Adrenal gland (tissue), 12 donors: Measurements from ENCODE around the gene IMPDH2. TPM values are rescaled to one million over a fixed set of nuclear protein-coding genes. Genes with fewer than 3 reads are reported as not detected.

Source experiments
- DNase-seq, 7 donors: peaks; one replicate each; pipeline ENCODE4 v3.0.0-alpha.2; 2019 to 2020
- H3K27ac ChIP-seq, 5 donors: fragments of 200-600 bp; sonication (generic) in 4 of 5; 1 replicate in 3 of 5; 2 replicates in 2 of 5; pipeline versions ENCODE4 v1.5.1 to v1.8.0; 2016 to 2020; ENCODE audit warnings: mild to moderate bottlenecking in 1 of 5
- H3K27me3 ChIP-seq: fragments of 200-600 bp; 2 replicates; pipeline ENCODE4 v1.8.0; 2021
- H3K36me3 ChIP-seq, 2 donors: fragments of 200-600 bp; replicated peaks in 1 of 2; 1 replicate in 1 of 2; 2 replicates in 1 of 2; pipeline versions ENCODE4 v1.5.1 to v1.8.0; 2018 to 2022
- H3K4me1 ChIP-seq, 2 donors: fragments of 200-600 bp; replicated peaks in 1 of 2; 1 replicate in 1 of 2; 2 replicates in 1 of 2; pipeline versions ENCODE4 v1.5.1 to v1.8.0; 2018 to 2021
- H3K4me3 ChIP-seq, 4 donors: fragments of 200-600 bp; sonication (generic) in 3 of 4; one replicate each; pipeline ENCODE4 v1.5.1; 2016 to 2018
- H3K9me3 ChIP-seq, 3 donors: fragments of 200-600 bp; sonication (generic) in 1 of 3; replicated peaks in 1 of 3; 1 replicate in 2 of 3; 2 replicates in 1 of 3; pipeline versions ENCODE4 v1.5.1 to v1.8.0; 2016 to 2021
- CTCF ChIP-seq, 6 experiments: fragments of 450-650 bp in 4 of 6; fragments of 200-600 bp in 2 of 6; sonication (generic) in 1 of 6; IDR thresholded peaks; 1 replicate in 5 of 6; 2 replicates in 1 of 6; pipeline versions ENCODE4 v1.5.1 to v1.8.0; 2016 to 2021; ENCODE audit warnings: antibody characterized with exemption in 6 of 6, mild to moderate bottlenecking in 2 of 6, moderate library complexity in 1 of 6
- POLR2A ChIP-seq, 2 donors: fragments of 450-650 bp; IDR thresholded peaks; one replicate each; pipeline ENCODE4 v1.6.1; 2017; ENCODE audit warnings: antibody characterized with exemption in 2 of 2, mild to moderate bottlenecking in 2 of 2, moderate library complexity in 1 of 2
- WGBS, 4 donors: extraction: QIAGEN DNeasy Blood & Tissue Kit in 2 of 4; methylation state at CpG; one replicate each; pipeline versions ENCODE4 v1.1.5 to v1.1.7; 2013 to 2017; 5-methylcytosine and 5-hydroxymethylcytosine counted together
- intact Hi-C, 2 donors: fragments of 100-400 bp; cut with DNase I; formaldehyde crosslinking; loops; one replicate each; pipeline versions ENCODE4 v1.14.1 to v1.15.0; 2022 to 2023
- polyA plus RNA-seq, 3 donors: library from polyadenylated mRNA; stranded (reverse); fragments of 200-250 nt in 2 of 3; fragments of 350-450 nt in 1 of 3; fragmentation: Illumina TruSeq in 1 of 3; extraction: RNeasy Lipid Tissue Mini Kit (QIAGEN cat#74804) in 1 of 3; gene quantifications; one replicate each; pipeline ENCODE4 v1.2.3, GENCODE V29; 2013 to 2014
- total RNA-seq, 9 donors: library from RNA; depleted of rRNA in 4 of 9; stranded (reverse); fragments of >200 nt in 4 of 9; fragments of 120-200 nt in 1 of 9; fragmentation: NEBNext Ultra II Directional in 1 of 9; extraction: Animal tissue kit (Norgen Biotek cat#: 25700) in 1 of 9; gene quantifications; one replicate each; pipeline versions ENCODE4 v1.1.0 to v1.2.4, GENCODE V29; 2013 to 2023
- donor health status: healthy with polysubstance abuse.
- donor health status: Bipolar disorder and iron deficiency.
- donor health status: DM: yes; HTN: yes; CAD: no.
- donor health status: DM: no; HTN: no; CAD: no.
- donor health status: DM: no; HTN: no; CAD: no.
- donor health status: DM: yes; HTN: yes; CAD: no.

IMPDH2 gene
- total and polyA plus RNA-seq, 12 donors: 113 to 225 (median 141) TPM

GRCh38 chr3:49058011-49058410 lies 28.8 kb upstream of the IMPDH2 start:
- Histone ChIP-seq H3K9me3 (no peaks in the 10 kb centered on the region), H3K4me3 (no peak overlapping the region), H3K27me3 (no peaks in the 10 kb centered on the region), H3K36me3 (peaks cover 0 to 73% of the 10 kb centered on the region in 2 donors), H3K27ac (peak overlapping the region in 1 of 5 donors; percentile 36), H3K4me1 (no peaks in the 10 kb centered on the region)
- TF ChIP-seq CTCF (IDR thresholded peaks at IDR 0.05) (no peak), POLR2A (IDR thresholded peaks at IDR 0.05) (no peak)
- 80 to 92% (median 90%) methylated on average over 7 of the region's 7 CpGs for WGBS, 4 donors
- intact Hi-C loops: no loop called here
- DNase-seq: no peak

- intact Hi-C loops: no loop called here
- 92 to 96% (median 92%) methylated on average over 9 to 10 of the region's 10 CpGs; no CpG with 5 or more reads in 1 of the 4 donors for WGBS, 4 donors
- Histone ChIP-seq H3K4me3 (no peak overlapping the region), H3K36me3 (peaks cover 0 to 74% of the 10 kb centered on the region in 2 donors), H3K9me3 (no peaks in the 10 kb centered on the region), H3K27ac (peak overlapping the region in 1 of 5 donors; percentile 38), H3K27me3 (no peaks in the 10 kb centered on the region), H3K4me1 (no peaks in the 10 kb centered on the region)
- DNase-seq: no peak
- TF ChIP-seq CTCF (IDR thresholded peaks at IDR 0.05) (no peak), POLR2A (IDR thresholded peaks at IDR 0.05) (no peak)
These were observed 28.1 kb upstream of the IMPDH2 start for GRCh38 chr3:49057268-49057667.

- Histone ChIP-seq H3K27me3 (no peaks in the 10 kb centered on the region), H3K4me3 (no peak overlapping the region), H3K27ac (no peak overlapping the region), H3K9me3 (no peaks in the 10 kb centered on the region), H3K4me1 (no peaks in the 10 kb centered on the region), H3K36me3 (peaks cover 0 to 68% of the 10 kb centered on the region in 2 donors)
- 86 to 97% (median 93%) methylated on average over 2 of the region's 2 CpGs for WGBS, 4 donors
- TF ChIP-seq CTCF (IDR thresholded peaks at IDR 0.05) (no peak), POLR2A (IDR thresholded peaks at IDR 0.05) (no peak)
- no peak for DNase-seq
- intact Hi-C loops: no loop called here
These were observed 25.2 kb upstream of the IMPDH2 start for GRCh38 chr3:49054344-49054862.

GRCh38 chr3:49053543-49053942 lies 24.3 kb upstream of the IMPDH2 start:
- H3K36me3 ChIP-seq: peaks cover 0 to 68% of the 10 kb centered on the region in 2 donors
- no peak overlapping the region for H3K27ac ChIP-seq
- no peaks in the 10 kb centered on the region for H3K9me3 ChIP-seq
- intact Hi-C loops: no loop called here
- 71 to 95% (median 86%) methylated on average over 1 of the region's 1 CpG for WGBS, 4 donors
- H3K4me3 ChIP-seq: no peak overlapping the region
- no peak for DNase-seq
- H3K4me1 ChIP-seq: no peaks in the 10 kb centered on the region
- TF ChIP-seq POLR2A (IDR thresholded peaks at IDR 0.05) (no peak), CTCF (IDR thresholded peaks at IDR 0.05) (no peak)
- no peaks in the 10 kb centered on the region for H3K27me3 ChIP-seq
